ENCODE data around the gene PEX5. TPM values are rescaled to one million over a fixed set of nuclear protein-coding genes. Genes with fewer than 3 reads are reported as not detected.

The PEX5 gene
- total RNA-seq, 4 donors from 2014 or later = 35.9 to 49.3 (median 41.5) TPM

DNA sequence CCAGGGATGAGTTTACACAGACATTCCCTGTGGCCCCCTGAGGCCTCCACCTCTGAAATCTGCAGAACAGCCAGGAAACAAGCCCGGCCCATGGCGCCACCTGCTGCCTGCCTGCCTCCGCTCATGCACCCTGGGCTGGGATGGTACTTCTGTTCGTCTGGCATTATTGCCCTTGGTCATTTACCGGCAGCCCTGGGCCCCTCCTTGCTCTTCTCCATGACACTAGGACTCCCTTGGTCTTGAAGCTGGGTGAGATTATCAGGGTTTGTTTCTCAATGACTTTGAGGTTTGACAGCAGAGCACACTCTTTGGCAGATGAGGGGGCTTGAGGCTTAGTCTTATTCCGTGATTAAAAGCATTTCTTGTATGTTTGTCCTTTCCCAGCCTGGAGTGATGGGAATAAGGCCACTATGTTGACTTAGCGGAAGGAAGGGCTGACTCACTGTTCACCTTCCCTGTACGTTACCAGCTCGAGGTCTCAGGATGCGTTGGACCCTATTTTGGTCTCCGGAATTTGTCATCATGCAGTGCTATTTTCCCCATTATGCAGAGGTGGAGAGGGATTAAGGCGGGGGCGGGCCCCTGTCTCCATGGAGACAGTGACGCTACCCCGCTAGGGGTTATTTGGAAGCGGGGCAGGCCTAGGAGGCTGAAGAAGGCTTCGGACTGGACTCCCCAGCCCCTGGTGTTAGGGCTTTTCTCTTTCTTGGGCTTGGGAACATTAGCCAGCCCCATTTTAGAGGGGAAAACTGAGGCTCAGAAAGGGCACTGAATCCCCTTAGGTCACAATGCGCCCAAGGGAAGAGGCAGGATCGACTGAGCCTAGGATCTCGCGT, 706 bp upstream of the PEX5 start:
- Histone ChIP-seq H3K36me3 (peaks cover 11% of the 10 kb centered on the region), H3K4me3 (peak overlapping the region; percentile 76), H3K27me3 (no peaks in the 10 kb centered on the region), H3K4me1 (peaks cover 28% of the 10 kb centered on the region), H3K27ac (peak overlapping the region; percentile 92), H3K9me3 (no peaks in the 10 kb centered on the region)
- 0% methylated on average over 20 of the region's 21 CpGs for WGBS
- TF ChIP-seq, protein P1, sequence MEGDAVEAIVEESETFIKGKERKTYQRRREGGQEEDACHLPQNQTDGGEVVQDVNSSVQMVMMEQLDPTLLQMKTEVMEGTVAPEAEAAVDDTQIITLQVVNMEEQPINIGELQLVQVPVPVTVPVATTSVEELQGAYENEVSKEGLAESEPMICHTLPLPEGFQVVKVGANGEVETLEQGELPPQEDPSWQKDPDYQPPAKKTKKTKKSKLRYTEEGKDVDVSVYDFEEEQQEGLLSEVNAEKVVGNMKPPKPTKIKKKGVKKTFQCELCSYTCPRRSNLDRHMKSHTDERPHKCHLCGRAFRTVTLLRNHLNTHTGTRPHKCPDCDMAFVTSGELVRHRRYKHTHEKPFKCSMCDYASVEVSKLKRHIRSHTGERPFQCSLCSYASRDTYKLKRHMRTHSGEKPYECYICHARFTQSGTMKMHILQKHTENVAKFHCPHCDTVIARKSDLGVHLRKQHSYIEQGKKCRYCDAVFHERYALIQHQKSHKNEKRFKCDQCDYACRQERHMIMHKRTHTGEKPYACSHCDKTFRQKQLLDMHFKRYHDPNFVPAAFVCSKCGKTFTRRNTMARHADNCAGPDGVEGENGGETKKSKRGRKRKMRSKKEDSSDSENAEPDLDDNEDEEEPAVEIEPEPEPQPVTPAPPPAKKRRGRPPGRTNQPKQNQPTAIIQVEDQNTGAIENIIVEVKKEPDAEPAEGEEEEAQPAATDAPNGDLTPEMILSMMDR (IDR thresholded peaks at IDR 0.05) = peak; percentile 27 to 59
- no peak for TF ChIP-seq POLR2AphosphoS5 (IDR thresholded peaks at IDR 0.05)
- peak in 1 of 2 donors; percentile 79 for DNase-seq (ENCODE audit: low spot score in 2 of 2)

- Histone ChIP-seq H3K27me3 (no peaks in the 10 kb centered on the region), H3K27ac (peak overlapping the region; percentile 92), H3K4me1 (peaks cover 28% of the 10 kb centered on the region), H3K4me3 (peak overlapping the region; percentile 76), H3K36me3 (peaks cover 11% of the 10 kb centered on the region), H3K9me3 (no peaks in the 10 kb centered on the region)
- 36% methylated on average over 16 of the region's 17 CpGs for WGBS
- peak in 1 of 2 donors; percentile 74 for DNase-seq (ENCODE audit: low spot score in 2 of 2)
- TF ChIP-seq, protein P1 (IDR thresholded peaks at IDR 0.05) = no peak
- TF ChIP-seq POLR2A (IDR thresholded peaks at IDR 0.05) = no peak
- no peak for TF ChIP-seq POLR2AphosphoS5 (IDR thresholded peaks at IDR 0.05)
- TF ChIP-seq EP300 (IDR thresholded peaks at IDR 0.05) = no peak
Observed at GRCh38 chr12:7190268-7191055, 976 bp downstream of the PEX5 start.

- Histone ChIP-seq H3K27ac (no peak overlapping the region), H3K36me3 (peaks cover 22% of the 10 kb centered on the region), H3K4me3 (no peak overlapping the region), H3K9me3 (no peaks in the 10 kb centered on the region), H3K27me3 (no peaks in the 10 kb centered on the region), H3K4me1 (peaks cover 22% of the 10 kb centered on the region)
- WGBS = 68% methylated on average over 2 of the region's 2 CpGs
- no peak for DNase-seq (ENCODE audit: low spot score in 2 of 2)
- no peak for TF ChIP-seq EP300 (IDR thresholded peaks at IDR 0.05)
- TF ChIP-seq, protein P1 (IDR thresholded peaks at IDR 0.05) = no peak
- TF ChIP-seq POLR2A (IDR thresholded peaks at IDR 0.05) = no peak
- TF ChIP-seq POLR2AphosphoS5 (IDR thresholded peaks at IDR 0.05) = no peak
Observed at GRCh38 chr12:7193674-7194073, 4.2 kb downstream of the PEX5 start.

DNA sequence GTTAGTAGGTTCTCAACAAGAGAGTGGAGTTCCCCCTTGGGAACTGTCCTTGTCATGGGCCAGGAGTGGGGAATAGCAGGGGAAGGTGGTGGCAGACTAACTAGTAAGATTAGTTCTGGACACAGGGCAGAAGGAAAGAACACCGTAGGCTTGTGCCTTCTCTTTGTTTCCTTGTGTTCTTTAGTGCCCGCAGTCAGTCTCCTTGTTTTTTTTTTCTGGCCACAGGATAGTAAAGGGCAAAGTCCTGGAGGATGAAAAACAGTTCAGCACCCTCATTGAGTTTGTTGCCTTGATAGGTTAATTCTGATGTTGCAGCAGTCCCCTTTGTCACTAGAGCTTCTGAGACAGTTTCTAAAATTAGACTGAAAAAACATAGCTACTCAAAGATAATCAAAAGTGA, 8.4 kb downstream of the PEX5 start:
- 87% methylated on average over 2 of the region's 2 CpGs for WGBS
- Histone ChIP-seq H3K9me3 (no peaks in the 10 kb centered on the region), H3K27me3 (no peaks in the 10 kb centered on the region), H3K36me3 (peaks cover 33% of the 10 kb centered on the region), H3K4me3 (no peak overlapping the region), H3K4me1 (no peaks in the 10 kb centered on the region), H3K27ac (no peak overlapping the region)
- no peak for DNase-seq (ENCODE audit: low spot score in 2 of 2)
- TF ChIP-seq EP300 (IDR thresholded peaks at IDR 0.05) (no peak), POLR2A (IDR thresholded peaks at IDR 0.05) (no peak), POLR2AphosphoS5 (IDR thresholded peaks at IDR 0.05) (no peak)
- TF ChIP-seq, protein P1 (IDR thresholded peaks at IDR 0.05) = no peak

DNA sequence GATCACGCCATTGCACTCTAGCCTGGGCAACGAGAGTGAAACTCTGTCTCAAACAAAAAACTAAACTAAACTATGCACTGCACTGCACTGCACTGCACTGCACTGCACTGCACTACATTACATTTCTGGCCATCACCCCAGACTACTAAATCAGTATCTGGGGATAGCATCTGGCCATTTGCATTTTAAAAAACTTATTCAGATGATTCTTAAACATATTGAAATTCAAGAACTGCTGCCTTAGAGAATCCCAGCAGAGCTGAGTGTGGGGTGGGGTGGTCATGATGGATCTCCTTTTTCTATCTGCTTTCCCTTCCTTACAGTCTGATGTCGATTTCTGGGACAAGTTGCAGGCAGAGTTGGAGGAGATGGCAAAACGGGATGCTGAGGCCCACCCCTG, 13.6 kb downstream of the PEX5 start:
- DNase-seq (ENCODE audit: low spot score in 2 of 2) = no peak
- Histone ChIP-seq H3K4me3 (no peak overlapping the region), H3K27me3 (no peaks in the 10 kb centered on the region), H3K4me1 (no peaks in the 10 kb centered on the region), H3K36me3 (peaks cover 66% of the 10 kb centered on the region), H3K9me3 (no peaks in the 10 kb centered on the region), H3K27ac (no peak overlapping the region)
- TF ChIP-seq EP300 (IDR thresholded peaks at IDR 0.05) (no peak), POLR2A (IDR thresholded peaks at IDR 0.05) (no peak), POLR2AphosphoS5 (IDR thresholded peaks at IDR 0.05) (no peak)
- TF ChIP-seq, protein P1 (IDR thresholded peaks at IDR 0.05) = no peak
- WGBS = 86% methylated on average over 4 of the region's 4 CpGs
